HG03064 (cell line): ENCODE measurements around the gene RNF175.

Source experiments
- ATAC-seq: cut with Tn5 transposase; IDR thresholded peaks from one replicate; pipeline ENCODE4 v1.9.1; 2021; ENCODE audit warnings: low read depth; ENCODE audit not compliant: unreplicated experiment

RNF175 gene

DNA sequence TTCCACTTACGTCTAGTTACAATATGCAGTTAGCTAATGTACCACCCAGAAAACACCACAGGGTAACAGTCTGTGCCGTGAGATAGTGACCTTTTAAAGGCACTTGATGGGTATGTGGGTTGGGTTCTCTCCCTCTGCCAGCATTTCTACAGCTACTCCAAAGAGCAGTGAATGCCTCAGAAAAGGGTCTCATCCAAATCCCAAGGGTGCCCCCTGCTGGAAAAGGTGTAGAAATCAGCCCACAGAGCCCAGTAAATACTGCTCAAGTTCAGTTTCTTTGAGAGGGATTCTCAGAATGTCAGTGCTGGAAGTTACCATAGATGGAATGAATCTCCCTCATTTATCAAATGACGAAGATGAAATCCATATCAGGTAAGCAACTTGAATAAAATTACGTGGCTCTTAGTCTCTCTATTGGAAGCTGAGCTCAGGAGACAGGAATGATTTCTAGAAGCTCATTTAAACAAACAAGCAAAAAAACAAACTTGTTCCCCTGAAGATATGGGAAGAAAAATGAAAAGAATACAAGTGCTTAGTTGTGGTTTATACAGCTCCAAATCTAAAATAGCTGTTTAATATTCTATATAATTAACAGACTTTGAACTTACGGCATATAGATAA, 9.5 kb downstream of the RNF175 start:
- peak; percentile 81 for ATAC-seq

DNA sequence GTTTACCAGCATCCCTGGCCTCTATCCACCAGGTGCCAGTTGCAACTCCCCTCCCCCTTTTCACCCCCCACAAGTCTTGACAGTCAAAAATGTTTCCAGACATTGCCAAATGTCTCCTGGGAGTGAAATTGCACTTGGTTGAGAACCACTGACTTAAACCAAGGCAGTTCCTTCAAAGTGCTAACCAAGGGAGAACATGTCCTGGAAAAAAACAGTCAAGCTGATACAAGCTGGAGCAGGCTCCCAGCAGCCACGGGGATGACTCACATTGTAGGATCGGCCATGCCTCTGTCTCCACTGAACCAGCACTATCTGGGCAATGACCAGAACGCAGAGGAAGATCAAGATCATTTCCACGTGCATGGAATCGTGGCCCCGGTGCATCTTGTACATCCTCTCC, 11.4 kb downstream of the RNF175 start:
- ATAC-seq: no peak

DNA sequence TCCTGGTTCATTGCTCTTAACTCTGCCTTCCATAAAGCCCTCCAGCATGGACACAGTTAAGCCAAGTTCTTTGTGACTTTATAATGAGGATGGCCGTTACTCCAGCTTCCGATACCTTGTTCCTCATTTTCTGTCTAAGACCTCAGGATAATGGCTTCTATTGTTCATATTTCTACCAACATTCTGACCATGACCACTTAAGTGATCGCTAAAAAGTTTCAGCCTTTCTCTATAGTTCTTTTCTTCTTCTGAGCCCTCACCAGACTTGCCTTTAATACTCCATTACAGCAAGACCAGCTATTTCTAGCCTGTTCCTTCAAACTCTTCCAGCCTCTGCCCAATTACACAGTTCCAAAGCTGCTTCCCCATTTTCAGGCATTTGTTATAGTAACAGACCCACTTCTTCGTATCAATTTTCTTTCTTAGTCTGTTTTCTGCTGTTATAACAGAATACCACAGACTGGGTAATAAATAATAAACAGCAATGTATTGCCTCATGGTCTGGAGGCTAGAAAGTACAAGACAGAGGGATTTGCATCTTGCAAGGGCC, 12.3 kb downstream of the RNF175 start:
- ATAC-seq: no peak

DNA sequence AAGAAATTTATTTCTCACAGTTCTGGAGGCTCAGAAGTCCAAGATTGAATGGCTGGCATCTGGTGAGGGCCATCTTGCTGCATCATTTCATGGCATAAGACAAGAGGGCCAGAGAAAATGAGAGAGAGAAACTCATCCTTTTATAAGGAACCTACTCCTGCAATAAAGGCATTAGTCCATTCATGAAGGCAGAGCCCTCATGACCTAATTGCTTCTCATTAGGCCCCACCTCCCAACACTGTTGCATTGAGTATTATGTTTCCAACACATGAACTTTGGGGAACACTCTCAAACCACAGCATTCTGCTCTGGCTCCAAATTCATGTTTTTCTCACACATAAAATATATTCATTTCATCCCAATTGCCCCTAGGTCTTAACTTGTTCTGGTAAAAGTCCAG, 14.2 kb downstream of the RNF175 start:
- no peak for ATAC-seq

DNA sequence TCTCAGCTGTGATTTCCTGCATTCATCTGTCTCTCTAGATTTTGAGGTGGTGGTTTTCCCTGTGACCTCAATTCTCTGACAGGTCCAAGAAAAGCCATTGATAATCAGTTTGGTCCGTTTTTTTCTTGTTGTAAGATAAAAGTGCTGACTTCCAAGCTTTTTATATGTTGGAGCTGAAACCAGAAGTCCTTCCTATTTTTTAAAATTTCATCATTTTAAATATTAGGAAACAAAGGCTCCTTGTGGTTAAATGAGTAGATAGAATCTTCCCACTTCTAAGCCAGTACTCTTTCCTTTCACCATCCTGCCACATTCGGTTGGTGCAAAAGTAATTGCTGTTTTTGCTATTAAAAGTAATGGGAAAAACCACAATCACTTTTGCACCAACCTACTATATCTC, 18.3 kb downstream of the RNF175 start:
- no peak for ATAC-seq

DNA sequence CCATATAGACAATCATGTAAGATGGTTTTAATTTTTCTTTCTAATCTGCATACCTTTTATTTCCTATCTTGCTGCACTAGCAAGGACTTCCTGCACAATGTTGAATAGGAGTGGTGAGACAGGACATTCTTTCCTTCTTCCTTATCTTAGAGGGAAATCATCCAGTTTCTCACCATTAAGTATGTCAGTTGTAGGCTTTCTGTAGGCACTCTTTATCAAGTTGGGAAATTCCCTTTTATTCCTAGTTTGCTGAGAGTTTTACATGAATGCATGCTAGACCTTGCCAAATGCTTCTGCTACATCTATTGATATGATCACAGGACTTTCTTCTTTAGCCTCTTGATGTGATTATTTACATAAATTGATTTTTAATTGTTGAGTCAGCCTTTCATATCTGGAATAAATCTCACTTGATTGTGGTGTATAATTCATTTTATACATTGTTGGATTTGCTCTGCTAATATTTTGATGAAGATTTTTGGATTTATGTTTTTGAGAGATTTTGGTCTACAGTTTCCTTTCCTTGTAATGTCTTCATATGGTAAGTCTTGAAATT, 23.8 kb downstream of the RNF175 start:
- no peak for ATAC-seq

DNA sequence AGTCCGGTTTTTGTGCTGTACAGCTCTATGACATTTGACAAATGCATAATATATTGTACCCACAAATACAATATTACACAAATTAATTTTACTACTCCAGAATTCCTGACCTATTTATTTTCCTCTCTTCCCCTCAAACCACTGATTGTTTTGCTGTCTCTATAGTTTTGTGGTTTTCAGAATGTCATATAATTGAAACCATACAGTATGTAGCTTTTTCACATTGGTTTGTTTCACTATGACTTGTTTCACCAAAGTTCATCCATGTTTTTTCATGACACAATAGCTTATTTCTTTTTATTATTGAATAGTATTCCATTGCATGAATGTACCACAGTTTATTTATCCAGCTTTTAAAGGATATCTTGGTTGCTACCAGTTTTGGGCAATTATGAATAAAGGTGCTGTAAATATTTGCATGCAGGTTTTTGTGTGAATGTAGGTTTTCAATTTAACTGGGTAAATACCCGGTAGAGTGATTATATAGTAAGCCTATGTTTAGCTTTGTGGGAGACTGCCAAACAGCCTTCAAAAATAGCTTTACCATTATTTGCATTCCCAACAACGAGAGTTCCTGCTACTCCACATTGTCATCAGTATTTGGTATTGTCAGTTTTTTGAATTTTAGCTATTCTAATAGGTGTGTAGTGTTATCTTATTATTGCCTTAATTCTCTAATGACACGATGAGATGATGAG, 25.9 kb downstream of the RNF175 start:
- peak; percentile 77 for ATAC-seq

DNA sequence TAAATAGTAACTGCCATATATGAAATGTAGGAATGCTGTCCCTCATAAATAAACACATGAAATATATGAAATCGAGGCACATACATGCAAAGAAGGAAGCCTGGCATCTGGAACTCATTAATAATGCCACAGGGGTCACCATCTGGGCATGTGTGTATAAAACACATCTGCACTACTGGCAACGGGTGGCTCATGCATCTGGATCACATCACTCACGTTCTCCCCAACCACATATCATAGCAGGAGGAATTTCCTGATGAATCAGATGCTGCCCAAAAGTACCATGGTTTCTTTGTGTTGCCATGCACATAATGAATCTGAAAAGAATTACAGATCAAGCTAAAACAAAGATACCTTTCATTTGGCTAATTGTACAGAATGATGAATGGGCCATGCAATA, 28.6 kb downstream of the RNF175 start:
- ATAC-seq: no peak

DNA sequence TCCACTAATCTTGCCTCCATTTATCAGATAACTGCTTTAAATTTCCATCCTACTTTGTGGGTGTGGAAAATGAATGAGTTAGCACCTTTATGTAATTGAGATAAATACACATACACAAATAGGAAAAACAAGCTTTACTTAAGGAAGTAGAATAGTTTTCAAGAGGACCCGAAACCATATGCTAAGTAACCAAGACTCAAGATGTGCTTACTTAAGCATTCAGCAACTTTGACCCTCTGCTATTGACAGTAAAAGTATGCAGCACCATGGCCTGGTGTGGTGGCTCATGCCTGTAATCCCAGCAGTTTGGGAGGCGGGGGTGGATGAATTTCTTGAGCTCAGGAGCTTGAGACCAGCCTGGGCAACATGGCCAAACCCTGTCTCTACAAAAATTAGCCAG, 29.9 kb downstream of the RNF175 start:
- ATAC-seq: no peak

DNA sequence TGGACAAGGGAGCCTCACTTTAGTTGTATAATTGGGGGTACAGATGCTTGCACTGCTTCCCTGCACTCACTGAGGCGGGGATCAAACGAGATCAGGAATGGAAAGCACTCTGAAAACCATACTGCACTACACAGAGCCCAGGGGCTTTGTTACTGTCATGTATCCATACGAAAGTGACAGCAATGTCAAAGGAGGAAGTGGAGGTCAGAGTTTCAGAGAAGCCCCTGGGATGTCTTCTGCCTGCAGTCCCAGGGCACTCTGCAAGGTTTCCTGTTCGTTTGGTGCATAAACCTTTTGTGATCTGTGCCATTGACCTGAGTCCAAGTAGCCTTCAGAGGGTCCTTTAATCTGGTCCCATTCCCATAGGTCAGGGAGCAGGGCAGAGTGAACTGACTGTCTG, 31.2 kb downstream of the RNF175 start:
- ATAC-seq: no peak

DNA sequence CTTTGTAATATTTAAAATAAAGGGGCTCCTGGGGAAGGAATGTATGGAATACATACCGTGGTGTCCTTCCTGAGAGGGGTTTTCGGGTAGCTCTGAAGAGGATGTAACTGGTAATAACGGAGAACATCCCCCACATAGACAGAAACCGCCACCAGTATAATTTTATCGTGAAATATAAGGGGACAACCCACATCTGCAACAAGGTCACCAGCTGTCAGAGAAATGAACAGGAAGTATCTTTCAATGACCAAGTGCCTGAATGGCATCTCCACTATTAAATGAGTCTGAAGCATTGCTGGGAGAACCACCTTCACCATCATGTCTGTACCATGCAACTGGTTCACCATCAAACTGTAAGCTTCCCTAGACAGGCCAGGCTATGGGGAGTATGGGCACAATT, 31.7 kb downstream of the RNF175 start:
- ATAC-seq: no peak

DNA sequence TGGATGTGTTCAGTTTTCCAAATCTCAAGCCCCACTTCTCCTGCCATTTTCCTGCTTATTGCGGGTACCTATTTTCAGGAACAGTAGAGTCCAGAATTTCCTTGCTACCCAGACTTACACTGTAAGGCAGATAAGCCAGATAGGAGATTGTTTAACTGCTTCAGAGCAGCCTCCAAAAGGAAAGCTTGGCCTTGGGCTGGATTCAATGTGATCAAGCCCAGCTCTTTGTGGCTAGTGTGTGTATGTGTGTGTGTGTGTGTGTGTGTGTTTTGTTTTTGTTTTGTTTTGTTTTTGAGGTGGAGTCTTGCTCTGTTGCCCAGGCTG, 34.0 kb downstream of the RNF175 start:
- ATAC-seq: no peak

DNA sequence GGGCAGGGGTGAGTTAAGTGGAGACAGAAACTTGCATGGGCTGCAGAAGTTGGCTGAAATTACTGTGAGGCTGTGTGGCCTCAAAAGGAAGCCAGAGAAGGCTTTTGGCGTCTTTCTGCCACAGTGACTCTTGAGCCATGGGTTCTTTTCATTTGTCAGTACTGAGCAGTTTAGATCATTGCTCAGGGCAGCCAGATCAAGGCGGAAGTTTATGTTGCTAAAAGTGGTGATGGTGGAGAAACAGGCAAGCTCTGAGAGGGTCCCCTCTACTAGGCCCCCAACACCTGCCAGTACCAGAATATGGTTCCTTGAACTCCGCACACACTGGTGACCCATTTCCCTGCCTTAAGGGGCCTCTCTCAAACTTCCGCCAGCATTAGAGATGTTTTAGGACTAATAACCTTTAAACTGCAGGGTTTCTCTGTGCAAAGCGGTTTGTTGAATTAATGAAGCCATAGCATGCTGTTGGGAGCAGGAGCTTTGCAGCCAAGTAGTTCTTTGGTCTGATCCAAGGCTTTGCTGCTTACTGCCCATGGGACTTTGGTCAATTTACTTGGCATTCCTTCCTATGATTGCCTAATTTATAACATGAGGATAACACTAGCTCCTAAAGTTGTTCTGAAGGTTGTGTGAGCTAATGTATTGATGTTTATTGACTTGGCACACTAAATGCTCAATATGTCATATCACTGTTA, 34.5 kb downstream of the RNF175 start:
- ATAC-seq: no peak

DNA sequence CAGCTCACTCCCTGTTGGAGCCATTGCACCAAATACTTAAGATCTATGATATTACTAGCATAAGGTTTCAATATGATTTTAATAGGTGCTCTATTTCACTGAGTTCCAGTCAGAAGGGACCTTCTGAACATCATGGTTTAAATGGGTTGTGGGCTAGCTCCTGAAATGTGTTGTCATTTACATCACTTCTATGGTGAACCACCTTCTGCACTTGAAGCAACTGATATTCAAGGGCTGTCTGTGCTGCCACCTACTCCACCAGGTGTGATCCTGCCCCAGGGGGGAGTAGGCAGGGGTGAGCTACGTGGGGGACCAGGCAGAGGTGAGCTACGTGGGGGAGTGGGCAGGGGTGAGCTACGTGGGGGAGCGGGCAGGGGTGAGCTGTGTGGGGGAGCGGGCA, 35.2 kb downstream of the RNF175 start:
- ATAC-seq: no peak

DNA sequence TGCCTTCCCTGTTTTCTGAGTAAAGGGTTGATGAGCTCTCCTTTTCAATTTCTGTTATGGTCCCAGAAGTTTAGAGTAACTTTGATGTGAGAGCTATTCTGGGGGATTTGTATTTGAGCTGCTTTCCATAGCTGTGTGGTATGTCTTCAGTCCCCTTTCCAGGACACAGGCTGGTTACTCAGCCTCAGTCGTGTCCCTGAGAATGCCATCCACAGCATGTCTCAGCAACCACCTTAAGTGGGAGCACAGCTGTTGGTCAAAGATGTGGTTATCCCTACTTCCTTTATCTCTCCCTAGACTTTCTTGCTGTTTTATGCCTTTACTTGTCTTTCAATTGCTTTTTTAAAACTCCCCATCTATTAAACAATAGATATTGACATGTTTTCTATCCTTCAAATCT, 37.8 kb downstream of the RNF175 start:
- ATAC-seq: no peak

DNA sequence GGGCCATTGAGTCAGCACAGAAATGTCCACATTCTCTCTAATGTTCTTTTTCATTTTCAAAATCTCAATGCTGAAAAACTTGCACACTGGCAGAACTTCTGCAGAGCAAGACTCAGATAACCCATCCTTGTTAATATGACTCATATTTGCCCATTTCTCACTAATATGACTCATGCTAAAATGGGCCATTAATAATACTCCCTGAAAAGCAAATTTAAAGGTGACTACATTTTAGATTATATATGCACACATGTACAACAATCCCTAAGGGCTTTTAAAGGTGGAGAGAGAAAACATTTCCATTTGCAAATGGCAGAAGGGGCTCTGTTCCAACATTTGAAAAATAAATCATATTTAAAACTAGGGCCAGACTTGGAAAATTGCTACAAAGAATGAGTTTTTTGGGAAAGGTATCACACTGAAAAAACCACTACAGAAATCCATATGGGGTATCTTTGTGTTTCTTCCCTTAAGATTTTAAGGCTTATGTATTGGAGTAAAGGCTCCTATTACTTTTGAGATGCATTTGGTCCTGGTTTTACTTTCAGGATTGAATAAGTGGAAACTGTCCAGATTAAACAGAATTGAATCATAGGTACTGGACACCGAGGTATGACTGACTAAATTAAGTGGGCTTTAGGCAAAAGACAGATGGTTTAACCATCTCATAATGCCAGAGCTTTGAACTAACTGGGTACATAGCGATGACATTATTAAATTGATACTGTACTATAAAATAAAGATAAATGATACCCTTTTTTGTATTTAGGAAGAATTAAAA, 45.8 kb downstream of the RNF175 start:
- ATAC-seq: no peak

DNA sequence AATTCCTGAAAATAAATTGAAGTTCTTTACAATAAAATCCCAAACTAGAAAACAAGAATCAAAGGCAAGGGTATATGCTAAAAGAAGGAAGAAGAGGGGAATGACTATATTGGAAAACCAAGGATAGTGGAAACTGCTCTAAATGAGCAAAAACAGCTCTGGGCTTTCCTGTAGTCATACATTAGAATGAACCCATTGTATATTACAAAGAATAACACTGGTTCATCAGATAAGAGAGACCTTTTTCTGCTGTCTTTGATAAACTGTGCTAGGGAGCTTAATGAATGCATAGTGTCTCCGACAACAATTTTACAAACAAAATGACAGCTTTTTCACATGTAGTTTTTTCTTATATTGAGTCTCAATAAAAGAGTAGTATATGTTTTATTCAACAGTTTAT, 49.1 kb downstream of the RNF175 start:
- no peak for ATAC-seq

DNA sequence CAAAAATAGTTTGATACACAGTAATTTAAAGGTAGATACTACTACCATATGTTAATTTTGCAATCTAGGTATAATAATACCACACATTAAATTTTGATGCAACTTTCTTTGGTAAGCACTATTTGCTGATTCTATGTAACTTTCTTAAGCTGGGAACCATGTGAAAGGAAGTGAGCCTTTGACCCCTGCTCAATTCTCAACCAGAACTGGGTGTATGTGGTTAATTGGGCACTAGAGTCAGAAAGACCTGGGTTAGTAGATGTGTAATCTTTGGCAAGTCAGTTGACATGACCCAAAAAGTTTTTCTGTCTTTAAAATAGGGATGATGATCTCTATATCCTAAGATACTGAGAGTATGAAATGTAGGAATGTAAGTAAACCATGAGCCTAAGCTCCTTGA, 53.3 kb downstream of the RNF175 start:
- no peak for ATAC-seq

DNA sequence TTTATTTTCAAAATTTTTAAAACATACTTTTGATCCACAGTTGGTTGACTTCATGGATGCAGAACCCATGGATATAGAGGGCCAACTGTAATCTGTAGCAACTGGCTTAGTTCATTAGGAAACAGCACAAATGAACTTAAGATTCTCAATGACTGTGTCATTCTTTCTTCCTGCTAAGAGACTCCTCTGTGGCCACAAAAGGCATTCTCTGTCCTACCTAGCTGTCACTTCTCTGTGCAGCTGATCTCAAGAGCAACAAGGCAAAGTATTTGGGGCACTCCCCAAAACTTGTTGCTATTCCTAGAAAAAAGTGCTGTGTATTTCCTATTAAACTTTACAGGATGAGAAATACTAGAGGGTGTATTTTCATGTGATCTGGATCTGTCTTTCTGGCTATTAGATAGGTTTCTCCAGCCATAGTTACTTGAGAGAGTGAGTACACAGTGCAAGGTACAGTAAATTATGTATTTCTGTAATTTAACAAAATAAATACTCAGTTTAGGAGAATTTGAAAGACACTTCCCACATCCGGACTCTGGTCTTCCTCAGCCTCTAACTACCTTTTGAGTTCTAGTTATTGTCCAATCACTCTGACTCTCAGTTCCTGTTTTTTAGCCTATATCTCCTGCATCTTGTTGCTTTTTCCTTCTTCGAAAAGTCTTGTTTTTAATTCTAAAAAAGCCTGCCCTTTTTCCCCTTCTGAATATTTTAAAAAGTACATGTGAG, 53.9 kb downstream of the RNF175 start:
- peak; percentile 76 for ATAC-seq

DNA sequence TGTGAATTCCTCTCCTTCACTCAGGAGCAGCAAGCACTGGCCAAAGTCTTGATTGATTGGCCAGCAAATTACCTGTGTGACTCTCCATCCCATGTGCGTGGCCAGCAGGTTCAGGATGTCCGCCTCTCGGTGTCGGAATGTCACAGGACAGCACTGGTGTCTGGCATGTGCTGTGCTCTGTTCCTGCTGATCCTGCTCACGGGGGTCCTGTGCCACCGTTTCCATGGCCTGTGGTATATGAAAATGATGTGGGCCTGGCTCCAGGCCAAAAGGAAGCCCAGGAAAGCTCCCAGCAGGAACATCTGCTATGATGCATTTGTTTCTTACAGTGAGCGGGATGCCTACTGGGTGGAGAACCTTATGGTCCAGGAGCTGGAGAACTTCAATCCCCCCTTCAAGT, 55.3 kb downstream of the RNF175 start:
- no peak for ATAC-seq
